Stomach (tissue), 9 donors: Measurements from ENCODE around the gene CCDC3. TPM values are rescaled to one million over a fixed set of nuclear protein-coding genes. Genes with fewer than 3 reads are reported as not detected.

Experiments used
- DNase-seq, 2 donors: peaks; one replicate each; pipeline versions ENCODE4 v3.0.0 to v3.0.0-alpha.2; 2013 to 2019
- H3K27ac ChIP-seq, 5 donors: fragments of 200-600 bp in 4 of 5; sonication (generic) in 4 of 5; one replicate each; pipeline ENCODE4 v1.5.1; 2013 to 2019; ENCODE audit warnings: mild to moderate bottlenecking in 1 of 5, moderate library complexity in 1 of 5
- H3K27me3 ChIP-seq, 3 donors: fragments of 200-600 bp; sonication (generic); one replicate each; pipeline ENCODE4 v1.5.1; 2017 to 2019; ENCODE audit warnings: mixed run types in 1 of 3
- H3K36me3 ChIP-seq, 4 donors: fragments of 200-600 bp; sonication (generic); 1 replicate in 3 of 4; 2 replicates in 1 of 4; pipeline ENCODE4 v1.5.1; 2016 to 2019
- H3K4me1 ChIP-seq, 4 donors: fragments of 200-600 bp; sonication (generic); one replicate each; pipeline ENCODE4 v1.5.1; 2016 to 2019
- H3K4me3 ChIP-seq, 4 donors: fragments of 200-600 bp; sonication (generic) in 3 of 4; one replicate each; pipeline ENCODE4 v1.5.1; 2016 to 2019; ENCODE audit warnings: mild to moderate bottlenecking in 1 of 4
- H3K9me3 ChIP-seq, 4 donors: fragments of 200-600 bp; sonication (generic); one replicate each; pipeline ENCODE4 v1.5.1; 2016 to 2019
- EP300 ChIP-seq: sonication (generic); formaldehyde crosslinking; IDR thresholded peaks from one replicate; pipeline ENCODE4 v1.6.1; 2017; ENCODE audit warnings: antibody characterized with exemption
- POLR2A ChIP-seq, 4 donors: fragments of 450-650 bp; IDR thresholded peaks; one replicate each; pipeline ENCODE4 v1.6.1; 2016; ENCODE audit warnings: antibody characterized with exemption in 4 of 4, control low read depth in 2 of 4, mild to moderate bottlenecking in 1 of 4, moderate library complexity in 1 of 4
- POLR2AphosphoS5 ChIP-seq, 3 donors: sonication (generic); formaldehyde crosslinking; IDR thresholded peaks; one replicate each; pipeline ENCODE4 v1.6.1; 2016; ENCODE audit warnings: antibody characterized with exemption in 3 of 3
- WGBS, 5 donors: extraction: QIAGEN DNeasy Blood & Tissue Kit in 3 of 5; methylation state at CpG; one replicate each; pipeline versions ENCODE4 v1.1.5 to v1.1.7; 2013 to 2018; 5-methylcytosine and 5-hydroxymethylcytosine counted together
- intact Hi-C: fragments of 100-400 bp; cut with DNase I; formaldehyde crosslinking; loops from one replicate; pipeline ENCODE4 v1.15.1; 2023; ENCODE audit warnings: low total_unique reads
- polyA plus RNA-seq, 3 donors: library from polyadenylated mRNA; stranded (reverse); fragments of 200-250 nt; gene quantifications; one replicate each; pipeline ENCODE4 v1.2.3, GENCODE V29; 2013
- total RNA-seq, 5 donors: library from RNA; depleted of rRNA; stranded (reverse); fragments of >200 nt; gene quantifications; one replicate each; pipeline versions ENCODE4 v1.1.0 to v1.2.3, GENCODE V29; 2014 to 2016
- TF ChIP-seq, protein P1 (sequence below), 7 experiments: fragments of 450-650 bp in 4 of 7; fragments of 200-600 bp in 3 of 7; sonication (generic) in 3 of 7; IDR thresholded peaks; one replicate each; pipeline ENCODE4 v1.5.1; 2016 to 2019; ENCODE audit warnings: antibody characterized with exemption in 7 of 7, control low read depth in 2 of 7, mild to moderate bottlenecking in 1 of 7
- donor health status: healthy with polysubstance abuse.
- donor health status: Bipolar disorder and iron deficiency.
- donor health status: healthy.

The CCDC3 gene
- total and polyA plus RNA-seq, 8 donors: 1.8 to 11.0 (median 4.8) TPM; not detected in 1

- no peak for TF ChIP-seq POLR2AphosphoS5 (IDR thresholded peaks at IDR 0.05)
- TF ChIP-seq, protein P1, sequence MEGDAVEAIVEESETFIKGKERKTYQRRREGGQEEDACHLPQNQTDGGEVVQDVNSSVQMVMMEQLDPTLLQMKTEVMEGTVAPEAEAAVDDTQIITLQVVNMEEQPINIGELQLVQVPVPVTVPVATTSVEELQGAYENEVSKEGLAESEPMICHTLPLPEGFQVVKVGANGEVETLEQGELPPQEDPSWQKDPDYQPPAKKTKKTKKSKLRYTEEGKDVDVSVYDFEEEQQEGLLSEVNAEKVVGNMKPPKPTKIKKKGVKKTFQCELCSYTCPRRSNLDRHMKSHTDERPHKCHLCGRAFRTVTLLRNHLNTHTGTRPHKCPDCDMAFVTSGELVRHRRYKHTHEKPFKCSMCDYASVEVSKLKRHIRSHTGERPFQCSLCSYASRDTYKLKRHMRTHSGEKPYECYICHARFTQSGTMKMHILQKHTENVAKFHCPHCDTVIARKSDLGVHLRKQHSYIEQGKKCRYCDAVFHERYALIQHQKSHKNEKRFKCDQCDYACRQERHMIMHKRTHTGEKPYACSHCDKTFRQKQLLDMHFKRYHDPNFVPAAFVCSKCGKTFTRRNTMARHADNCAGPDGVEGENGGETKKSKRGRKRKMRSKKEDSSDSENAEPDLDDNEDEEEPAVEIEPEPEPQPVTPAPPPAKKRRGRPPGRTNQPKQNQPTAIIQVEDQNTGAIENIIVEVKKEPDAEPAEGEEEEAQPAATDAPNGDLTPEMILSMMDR (IDR thresholded peaks at IDR 0.05): no peak
- TF ChIP-seq EP300: no peak
- no peak for TF ChIP-seq POLR2A (IDR thresholded peaks at IDR 0.05)
- H3K4me3 ChIP-seq: no peak overlapping the region
- H3K9me3 ChIP-seq: no peaks in the 10 kb centered on the region
- intact Hi-C loops: no loop called here
- H3K36me3 ChIP-seq: no peaks in the 10 kb centered on the region
- H3K4me1 ChIP-seq: no peaks in the 10 kb centered on the region
- peak overlapping the region in 2 of 5 donors; percentile 20 to 29 for H3K27ac ChIP-seq
- H3K27me3 ChIP-seq: peaks cover 0 to 6% (median 0%) of the 10 kb centered on the region in 3 donors
- no peak for DNase-seq
- 78 to 92% (median 87%) methylated on average over 4 to 9 of the region's 9 CpGs for WGBS, 5 donors
Measured at GRCh38 chr10:12909182-12909835, 92.2 kb downstream of the CCDC3 start.

GRCh38 chr10:12908773-12909172 is 92.7 kb downstream of the CCDC3 start:
- WGBS, 5 donors: 82 to 93% (median 91%) methylated on average over 4 of the region's 4 CpGs
- Histone ChIP-seq H3K4me1 (no peaks in the 10 kb centered on the region), H3K4me3 (no peak overlapping the region), H3K9me3 (no peaks in the 10 kb centered on the region), H3K27ac (no peak overlapping the region), H3K27me3 (peaks cover 0 to 6% (median 0%) of the 10 kb centered on the region in 3 donors), H3K36me3 (no peaks in the 10 kb centered on the region)
- DNase-seq: no peak
- intact Hi-C loops: no loop called here
- TF ChIP-seq, protein P1 (IDR thresholded peaks at IDR 0.05): no peak
- TF ChIP-seq POLR2AphosphoS5 (IDR thresholded peaks at IDR 0.05) (no peak), POLR2A (IDR thresholded peaks at IDR 0.05) (no peak), EP300 (no peak)

GRCh38 chr10:12907656-12908055 is 93.9 kb downstream of the CCDC3 start:
- Histone ChIP-seq H3K4me1 (no peaks in the 10 kb centered on the region), H3K27ac (peak overlapping the region in 1 of 5 donors; percentile 14), H3K36me3 (no peaks in the 10 kb centered on the region), H3K27me3 (peaks cover 0 to 6% (median 0%) of the 10 kb centered on the region in 3 donors), H3K9me3 (no peaks in the 10 kb centered on the region), H3K4me3 (no peak overlapping the region)
- intact Hi-C loops: no loop called here
- WGBS, 5 donors: 53 to 73% (median 68%) methylated on average over 4 of the region's 4 CpGs
- DNase-seq: peak in 1 of 2 donors; percentile 68
- TF ChIP-seq EP300 (no peak), POLR2AphosphoS5 (IDR thresholded peaks at IDR 0.05) (no peak), POLR2A (IDR thresholded peaks at IDR 0.05) (no peak)
- TF ChIP-seq, protein P1 (IDR thresholded peaks at IDR 0.05): no peak

GRCh38 chr10:12906051-12906541 is 95.4 kb downstream of the CCDC3 start:
- DNase-seq: no peak
- TF ChIP-seq POLR2AphosphoS5 (IDR thresholded peaks at IDR 0.05) (no peak), EP300 (no peak), POLR2A (IDR thresholded peaks at IDR 0.05) (no peak)
- TF ChIP-seq, protein P1 (IDR thresholded peaks at IDR 0.05): no peak
- Histone ChIP-seq H3K27me3 (peaks cover 0 to 6% (median 0%) of the 10 kb centered on the region in 3 donors), H3K9me3 (no peaks in the 10 kb centered on the region), H3K27ac (peak overlapping the region in 3 of 5 donors; percentile 4 to 51 (median 33)), H3K4me3 (no peak overlapping the region), H3K4me1 (peaks cover 0 to 3% (median 0%) of the 10 kb centered on the region in 4 donors), H3K36me3 (no peaks in the 10 kb centered on the region)
- intact Hi-C loops: no loop called here
- 62 to 74% (median 67%) methylated on average over 13 of the region's 13 CpGs for WGBS, 5 donors
